K562 (cell line): Measurements from ENCODE around the gene LAMTOR5. TPM values are rescaled to one million over a fixed set of nuclear protein-coding genes. Genes with fewer than 3 reads are reported as not detected.
"Not testable (repeated sequence)": the region's sequence is repeated elsewhere in the genome, so short reads cannot be mapped to it uniquely, and the experiment has no call there.

Experiments
- CBFA2T3 ChIP-seq: fragments of 450-650 bp; IDR thresholded peaks from 2 replicates; pipeline ENCODE4 v1.6.1; 2017
- GATA2 ChIP-seq: sonication (generic); formaldehyde crosslinking; IDR thresholded peaks from 2 replicates; pipeline ENCODE4 v1.4.0; 2020; ENCODE audit warnings: mild to moderate bottlenecking, missing genetic modification reagents
- HDAC2 ChIP-seq: fragments of 450-650 bp; IDR thresholded peaks from 2 replicates; pipeline ENCODE4 v1.6.1; 2016; ENCODE audit warnings: mild to moderate bottlenecking
- HDAC3 ChIP-seq: fragments of 450-650 bp; IDR thresholded peaks from 2 replicates; pipeline ENCODE4 v1.6.1; 2018; ENCODE audit warnings: borderline replicate concordance, mild to moderate bottlenecking, moderate library complexity; ENCODE audit not compliant: partially characterized antibody
- MEIS2 ChIP-seq: fragments of 450-650 bp; IDR thresholded peaks from 2 replicates; pipeline ENCODE4 v1.6.1; 2014; ENCODE audit warnings: mild to moderate bottlenecking; ENCODE audit not compliant: partially characterized antibody
- MNT ChIP-seq, 2 experiments: fragments of 450-650 bp; conservative IDR thresholded peaks; 2 replicates each; pipeline ENCODE4 v1.6.1; 2017; ENCODE audit warnings: mild to moderate bottlenecking in 2 of 2, moderate library complexity in 2 of 2
- NFIC ChIP-seq: fragments of 450-650 bp; IDR thresholded peaks from 2 replicates; pipeline ENCODE4 v1.6.1; 2017; ENCODE audit warnings: mild to moderate bottlenecking, inconsistent platforms
- POLR2AphosphoS5 ChIP-seq: IDR thresholded peaks from 2 replicates; pipeline ENCODE4 v1.6.1; 2011; ENCODE audit warnings: mild to moderate bottlenecking, low read depth, low read length, moderate library complexity; ENCODE audit not compliant: control insufficient read depth, insufficient read depth
- PRDM10 ChIP-seq: fragments of 450-650 bp; IDR thresholded peaks from 2 replicates; pipeline ENCODE4 v1.6.1; 2018; ENCODE audit not compliant: partially characterized antibody
- RCOR1 ChIP-seq, 2 experiments: IDR thresholded peaks; 2 replicates each; pipeline ENCODE4 v1.6.1; 2012; ENCODE audit warnings: low read depth in 2 of 2, low read length in 2 of 2, borderline replicate concordance in 1 of 2, improper control_type of control experiment in 1 of 2
- SOX6 ChIP-seq: fragments of 450-650 bp; IDR thresholded peaks from 2 replicates; pipeline ENCODE4 v1.6.1; 2014; ENCODE audit warnings: mild to moderate bottlenecking
- TAL1 ChIP-seq: fragments of 450-650 bp; IDR thresholded peaks from 2 replicates; pipeline ENCODE4 v1.6.1; 2016; ENCODE audit warnings: mild to moderate bottlenecking
- TRIM24 ChIP-seq, 2 experiments: fragments of 450-650 bp; IDR thresholded peaks; 2 replicates each; pipeline ENCODE4 v1.6.1; 2016
- ZBTB40 ChIP-seq, 2 experiments: fragments of 450-650 bp in 1 of 2; sonication (generic) in 1 of 2; formaldehyde crosslinking in 1 of 2; IDR thresholded peaks; 2 replicates each; pipeline versions ENCODE4 v1.7.1 to v1.9.0; 2016 to 2022; ENCODE audit warnings: inconsistent platforms in 1 of 2, mild to moderate bottlenecking in 1 of 2, missing genetic modification reagents in 1 of 2
- polyA plus RNA-seq, 8 experiments: library from polyadenylated mRNA; depleted of rRNA in 4 of 8; stranded (reverse) in 5 of 8; unstranded in 3 of 8; fragments of >200 nt; fragmentation: Nextera tagmentation in 2 of 8; fragmentation: Illumina TruSeq in 1 of 8; extraction: Ambion mirVana in 2 of 8; extraction: Trizol in 1 of 8; gene quantifications; 2 replicates each; pipeline versions ENCODE4 v1.2.1 to v1.2.3, GENCODE V29; 2011 to 2014; ENCODE audit warnings: inconsistent platforms in 1 of 8, missing spikeins in 1 of 8
- total RNA-seq, 7 experiments: library from RNA; depleted of rRNA in 6 of 7; stranded (reverse); fragments of >200 nt in 6 of 7; fragmentation: Illumina TruSeq in 2 of 7; extraction: Trizol in 2 of 7; gene quantifications; 2 replicates each; pipeline versions ENCODE4 v1.2.1 to v1.2.3, GENCODE V29; 2011 to 2021; ENCODE audit warnings: low replicate concordance in 1 of 7

Gene LAMTOR5
- total and polyA plus RNA-seq, 9 of the 15 experiments (the other 6 are each of a cell fraction or from before 2014, with no cell fraction given) = 118 to 712 (median 241) TPM

GRCh38 chr1:110413045-110413444 is 5.6 kb upstream of the LAMTOR5 start (continued):
- peak; percentile 93 for TF ChIP-seq CBFA2T3
- TF ChIP-seq HDAC2 = 0 out of 2 replicates have a peak, but pooled peaks have one; percentile 47
- peak in 1 of 2 experiments; percentile 71; a peak in 3 of 4 replicates for TF ChIP-seq TRIM24 (IDR thresholded peaks at IDR 0.05)
- TF ChIP-seq ZBTB40 (IDR thresholded peaks at IDR 0.05) = 0 out of 2 replicates have a peak, but pooled peaks have one; percentile 26
- TF ChIP-seq ZBTB40 (CRISPR knock-in tag; IDR thresholded peaks at IDR 0.05) = not testable (repeated sequence)
- TF ChIP-seq GATA2 (CRISPR knock-in tag) = peak; percentile 90
- peak in 1 of 2 experiments; percentile 26; a peak in 1 of 4 replicates for TF ChIP-seq RCOR1 (IDR thresholded peaks at IDR 0.05; ENCODE audit: borderline replicate concordance in 1 of 2, low read depth in 2 of 2, low read length in 2 of 2)
- TF ChIP-seq PRDM10 = peak; percentile 88
- peak; percentile 87 for TF ChIP-seq SOX6
- peak; percentile 76 for TF ChIP-seq MEIS2
- peak; percentile 90 for TF ChIP-seq TAL1
- TF ChIP-seq POLR2AphosphoS5 = peak; percentile 73
- TF ChIP-seq NFIC = peak; percentile 75
- TF ChIP-seq HDAC3 = peak; percentile 65
- TF ChIP-seq MNT (conservative IDR thresholded peaks at IDR 0.05) = peak; percentile 18 to 45; a peak in 1 of 4 replicates
